ENCODE results near the gene EIPR1.

The EIPR1 gene

GRCh38 chr2:3243804-3244203 lies 133.8 kb downstream of the EIPR1 start:
- H4K8ac ChIP-seq (ENCODE audit: low read depth, low read length): no peak overlapping the region
- no CpG with 5 or more reads among the region's 6 CpGs for WGBS (ENCODE audit: extremely low coverage, insufficient coverage, low lambda C conversion rate)

GRCh38 chr2:3242747-3243369 lies 134.8 kb downstream of the EIPR1 start:
- no peak overlapping the region for H3K18ac ChIP-seq (ENCODE audit: low read length)
- no peak overlapping the region for H3K56ac ChIP-seq (ENCODE audit: low read length)
- H3K27ac ChIP-seq (ENCODE audit: low read depth, low read length): no peak overlapping the region
- peaks cover 2% of the 10 kb centered on the region for H3K4me1 ChIP-seq (ENCODE audit: control insufficient read depth, low read depth, low read length)
- no peak overlapping the region for H3K4ac ChIP-seq (ENCODE audit: low read depth, low read length)
- H3K27me3 ChIP-seq (ENCODE audit: insufficient read depth, low read length, poor library complexity): no peaks in the 10 kb centered on the region
- H2AK5ac ChIP-seq (ENCODE audit: low read length): no peak overlapping the region
- no peak overlapping the region for H3K9ac ChIP-seq (ENCODE audit: low read length)
- no peak overlapping the region for H4K8ac ChIP-seq (ENCODE audit: low read depth, low read length)
- H4K5ac ChIP-seq (ENCODE audit: low read length): no peak overlapping the region
- no CpG with 5 or more reads among the region's 9 CpGs for WGBS (ENCODE audit: extremely low coverage, insufficient coverage, low lambda C conversion rate)
- H2BK5ac ChIP-seq (ENCODE audit: low read length): no peak overlapping the region
- no peak for DNase-seq
- no peak overlapping the region for H3K23ac ChIP-seq (ENCODE audit: low read length)
- no peaks in the 10 kb centered on the region for H3K79me1 ChIP-seq (ENCODE audit: low read length)
- no peak overlapping the region for H3K4me2 ChIP-seq (ENCODE audit: low read length)
- H3K36me3 ChIP-seq (ENCODE audit: control insufficient read depth, insufficient read depth, low read length): no peaks in the 10 kb centered on the region
- no peak overlapping the region for H3K4me3 ChIP-seq (ENCODE audit: low read length)
- H2BK120ac ChIP-seq (ENCODE audit: low read depth, low read length): no peak overlapping the region
- H2BK15ac ChIP-seq (replicated peaks; ENCODE audit: low read depth): no peak overlapping the region
- H3K79me2 ChIP-seq (ENCODE audit: control insufficient read depth, insufficient read depth, low read length): no peaks in the 10 kb centered on the region

More at GRCh38 chr2:3243804-3244203, 133.8 kb downstream of the EIPR1 start:
- H3K4me1 ChIP-seq (ENCODE audit: control insufficient read depth, low read depth, low read length): peaks cover 2% of the 10 kb centered on the region
- H3K27ac ChIP-seq (ENCODE audit: low read depth, low read length): no peak overlapping the region
- no peak overlapping the region for H2BK120ac ChIP-seq (ENCODE audit: low read depth, low read length)
- no peaks in the 10 kb centered on the region for H3K36me3 ChIP-seq (ENCODE audit: control insufficient read depth, insufficient read depth, low read length)
- no peaks in the 10 kb centered on the region for H3K27me3 ChIP-seq (ENCODE audit: insufficient read depth, low read length, poor library complexity)
- H3K4ac ChIP-seq (ENCODE audit: low read depth, low read length): no peak overlapping the region
- no peak overlapping the region for H2BK5ac ChIP-seq (ENCODE audit: low read length)
- DNase-seq: no peak
- no peak overlapping the region for H3K9ac ChIP-seq (ENCODE audit: low read length)
- no peak overlapping the region for H3K4me3 ChIP-seq (ENCODE audit: low read length)
- no peak overlapping the region for H3K56ac ChIP-seq (ENCODE audit: low read length)
- no peak overlapping the region for H2BK15ac ChIP-seq (replicated peaks; ENCODE audit: low read depth)
- no peak overlapping the region for H3K4me2 ChIP-seq (ENCODE audit: low read length)
- no peak overlapping the region for H2AK5ac ChIP-seq (ENCODE audit: low read length)
- no peak overlapping the region for H3K18ac ChIP-seq (ENCODE audit: low read length)
- no peaks in the 10 kb centered on the region for H3K79me2 ChIP-seq (ENCODE audit: control insufficient read depth, insufficient read depth, low read length)
- no peak overlapping the region for H3K23ac ChIP-seq (ENCODE audit: low read length)
- no peaks in the 10 kb centered on the region for H3K79me1 ChIP-seq (ENCODE audit: low read length)
- H4K5ac ChIP-seq (ENCODE audit: low read length): no peak overlapping the region

DNA sequence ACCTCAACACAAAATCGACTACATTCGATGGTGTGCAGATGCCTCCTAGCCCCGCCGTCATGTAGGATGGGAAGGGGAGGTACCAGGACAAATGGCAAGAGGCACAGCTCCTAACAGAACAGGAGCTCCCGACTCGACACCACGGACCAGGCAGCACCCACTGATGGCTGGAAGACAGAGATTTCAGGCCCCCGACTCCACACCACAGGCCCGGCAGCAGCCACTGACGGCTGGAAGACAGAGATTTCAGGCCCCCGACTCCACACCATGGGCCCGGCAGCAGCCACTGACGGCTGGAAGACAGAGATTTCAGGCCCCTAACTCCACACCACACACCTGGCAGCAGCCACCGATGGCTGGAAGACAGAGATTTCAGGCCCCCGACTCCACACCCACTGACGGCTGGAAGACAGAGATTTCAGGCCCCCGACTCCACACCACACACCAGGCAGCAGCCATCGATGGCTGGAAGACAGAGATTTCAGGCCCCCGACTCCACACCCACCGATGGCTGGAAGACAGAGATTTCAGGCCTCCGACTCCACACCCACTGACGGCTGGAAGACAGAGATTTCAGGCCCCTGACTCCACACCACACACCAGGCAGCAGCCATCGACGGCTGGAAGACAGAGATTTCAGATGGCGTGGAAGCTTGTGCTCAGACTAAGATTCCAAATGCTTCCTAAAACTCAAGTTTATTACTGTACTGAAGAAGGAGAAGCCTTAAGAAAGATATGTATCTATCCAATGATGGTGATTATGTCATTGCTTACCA lies 135.5 kb downstream of the EIPR1 start:
- H3K79me1 ChIP-seq (ENCODE audit: low read length): no peaks in the 10 kb centered on the region
- H3K4me2 ChIP-seq (ENCODE audit: low read length): no peak overlapping the region
- H3K4me3 ChIP-seq (ENCODE audit: low read length): no peak overlapping the region
- no peak overlapping the region for H3K27ac ChIP-seq (ENCODE audit: low read depth, low read length)
- H3K23ac ChIP-seq (ENCODE audit: low read length): no peak overlapping the region
- H2BK5ac ChIP-seq (ENCODE audit: low read length): no peak overlapping the region
- H3K18ac ChIP-seq (ENCODE audit: low read length): no peak overlapping the region
- no peak for DNase-seq
- H2BK120ac ChIP-seq (ENCODE audit: low read depth, low read length): no peak overlapping the region
- H3K27me3 ChIP-seq (ENCODE audit: insufficient read depth, low read length, poor library complexity): no peaks in the 10 kb centered on the region
- no peak overlapping the region for H3K9ac ChIP-seq (ENCODE audit: low read length)
- no CpG with 5 or more reads among the region's 25 CpGs for WGBS (ENCODE audit: extremely low coverage, insufficient coverage, low lambda C conversion rate)
- H2AK5ac ChIP-seq (ENCODE audit: low read length): no peak overlapping the region
- H4K5ac ChIP-seq (ENCODE audit: low read length): no peak overlapping the region
- H2BK15ac ChIP-seq (replicated peaks; ENCODE audit: low read depth): no peak overlapping the region
- H3K4me1 ChIP-seq (ENCODE audit: control insufficient read depth, low read depth, low read length): peaks cover 2% of the 10 kb centered on the region
- no peak overlapping the region for H3K4ac ChIP-seq (ENCODE audit: low read depth, low read length)
- no peak overlapping the region for H4K8ac ChIP-seq (ENCODE audit: low read depth, low read length)
- no peak overlapping the region for H3K56ac ChIP-seq (ENCODE audit: low read length)
- no peaks in the 10 kb centered on the region for H3K79me2 ChIP-seq (ENCODE audit: control insufficient read depth, insufficient read depth, low read length)
- H3K36me3 ChIP-seq (ENCODE audit: control insufficient read depth, insufficient read depth, low read length): no peaks in the 10 kb centered on the region

DNA sequence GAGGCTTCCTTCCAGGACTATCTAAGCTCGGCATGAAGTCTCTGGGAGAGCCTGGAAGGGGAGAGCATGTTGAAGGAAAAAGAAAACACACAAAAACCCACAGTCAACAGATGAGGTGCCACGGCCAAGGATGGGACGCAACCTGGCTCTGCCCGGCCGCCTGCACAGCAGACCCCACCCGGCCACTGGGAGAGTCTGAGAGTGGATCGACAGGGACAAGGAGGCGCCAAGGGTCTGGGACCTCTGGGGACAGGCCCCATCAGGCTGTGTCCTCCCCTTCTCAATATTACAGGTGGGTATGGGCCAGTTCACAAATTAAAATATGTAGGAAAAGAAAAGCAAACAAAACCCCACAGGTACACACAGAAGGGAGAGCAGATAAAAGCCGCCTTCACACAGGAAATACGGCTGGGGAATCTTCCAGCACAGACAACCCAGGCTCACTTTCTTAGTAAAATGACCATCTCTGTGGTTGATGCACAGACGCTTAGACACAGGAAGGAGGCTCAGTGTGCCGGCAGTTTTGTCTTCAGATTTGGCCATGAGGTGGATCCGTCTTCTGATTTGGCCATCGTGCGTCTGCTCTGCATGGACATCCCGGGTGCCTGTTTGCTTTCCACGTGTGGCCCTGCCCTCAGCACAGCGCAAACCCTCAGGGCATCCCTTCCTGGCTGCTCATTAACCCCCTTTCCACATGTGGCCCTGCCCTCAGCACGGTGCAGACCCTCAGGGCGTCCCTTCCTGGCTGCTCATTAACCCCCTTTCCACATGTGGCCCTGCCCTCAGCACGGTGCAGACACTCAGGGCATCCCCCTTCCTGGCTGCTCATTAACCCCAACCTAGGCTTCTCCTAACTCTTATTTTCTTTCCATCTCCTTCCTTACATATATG lies 138.4 kb downstream of the EIPR1 start:
- no CpG with 5 or more reads among the region's 21 CpGs for WGBS (ENCODE audit: extremely low coverage, insufficient coverage, low lambda C conversion rate)

DNA sequence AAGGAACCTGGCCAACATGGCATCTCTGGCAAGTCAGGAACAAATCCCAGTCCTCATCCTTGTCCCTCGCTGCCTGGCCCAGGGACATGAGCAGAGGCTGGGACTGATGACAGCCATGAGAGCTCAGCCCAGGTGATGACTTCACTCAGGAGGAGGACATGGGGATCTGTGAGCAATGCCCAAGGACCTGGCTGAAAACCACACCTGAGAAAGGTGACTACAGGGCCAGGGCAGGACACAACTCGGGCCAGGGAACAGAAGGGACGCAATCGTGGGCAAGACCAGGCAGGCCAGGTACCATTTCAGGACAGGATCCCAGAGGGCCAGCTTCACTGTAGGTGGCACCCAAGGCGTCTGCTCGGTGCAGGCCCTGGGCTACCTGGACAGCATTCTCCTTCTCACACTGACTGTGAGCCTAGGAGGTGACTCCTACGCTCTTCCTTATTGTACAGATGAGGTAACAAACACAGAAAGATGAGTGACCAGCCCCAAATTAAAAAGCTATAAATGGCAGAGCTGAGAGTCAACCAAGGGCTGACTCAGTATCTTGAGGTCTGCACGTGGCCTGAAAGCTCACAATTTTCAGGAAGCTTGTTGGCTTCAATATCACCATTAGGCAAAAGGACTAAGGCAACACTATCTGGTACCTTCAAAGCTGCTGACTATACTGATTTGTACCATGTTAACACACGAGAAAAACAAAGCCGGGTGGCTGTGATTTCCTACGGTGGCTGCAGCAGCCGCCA lies 141.1 kb downstream of the EIPR1 start:
- Histone ChIP-seq H2BK15ac (replicated peaks; ENCODE audit: low read depth) (no peak overlapping the region), H3K4me3 (ENCODE audit: low read length) (no peak overlapping the region), H3K4me2 (ENCODE audit: low read length) (no peak overlapping the region), H3K4me1 (ENCODE audit: control insufficient read depth, low read depth, low read length) (no peaks in the 10 kb centered on the region), H3K56ac (ENCODE audit: low read length) (no peak overlapping the region), H3K36me3 (ENCODE audit: control insufficient read depth, insufficient read depth, low read length) (no peaks in the 10 kb centered on the region), H2AK5ac (ENCODE audit: low read length) (no peak overlapping the region), H3K4ac (ENCODE audit: low read depth, low read length) (no peak overlapping the region), H2BK5ac (ENCODE audit: low read length) (no peak overlapping the region), H4K8ac (ENCODE audit: low read depth, low read length) (no peak overlapping the region), H3K27me3 (ENCODE audit: insufficient read depth, low read length, poor library complexity) (no peaks in the 10 kb centered on the region), H4K5ac (ENCODE audit: low read length) (no peak overlapping the region), H2BK120ac (ENCODE audit: low read depth, low read length) (no peak overlapping the region), H3K9ac (ENCODE audit: low read length) (no peak overlapping the region), H3K79me1 (ENCODE audit: low read length) (no peaks in the 10 kb centered on the region), H3K79me2 (ENCODE audit: control insufficient read depth, insufficient read depth, low read length) (no peaks in the 10 kb centered on the region), H3K18ac (ENCODE audit: low read length) (no peak overlapping the region), H3K23ac (ENCODE audit: low read length) (no peak overlapping the region), H3K27ac (ENCODE audit: low read depth, low read length) (no peak overlapping the region)
- WGBS (ENCODE audit: extremely low coverage, insufficient coverage, low lambda C conversion rate): no CpG with 5 or more reads among the region's 12 CpGs
- DNase-seq: no peak

More for the DNA sequence above, 138.4 kb downstream of the EIPR1 start:
- Histone ChIP-seq H4K5ac (ENCODE audit: low read length) (no peak overlapping the region), H2BK120ac (ENCODE audit: low read depth, low read length) (no peak overlapping the region), H3K27ac (ENCODE audit: low read depth, low read length) (no peak overlapping the region), H3K27me3 (ENCODE audit: insufficient read depth, low read length, poor library complexity) (no peaks in the 10 kb centered on the region), H2BK15ac (replicated peaks; ENCODE audit: low read depth) (no peak overlapping the region), H3K9ac (ENCODE audit: low read length) (no peak overlapping the region), H4K8ac (ENCODE audit: low read depth, low read length) (no peak overlapping the region), H3K4me2 (ENCODE audit: low read length) (no peak overlapping the region), H3K4me1 (ENCODE audit: control insufficient read depth, low read depth, low read length) (no peaks in the 10 kb centered on the region), H3K18ac (ENCODE audit: low read length) (no peak overlapping the region), H3K4ac (ENCODE audit: low read depth, low read length) (no peak overlapping the region), H2BK5ac (ENCODE audit: low read length) (no peak overlapping the region), H3K79me2 (ENCODE audit: control insufficient read depth, insufficient read depth, low read length) (no peaks in the 10 kb centered on the region), H3K4me3 (ENCODE audit: low read length) (no peak overlapping the region), H3K36me3 (ENCODE audit: control insufficient read depth, insufficient read depth, low read length) (no peaks in the 10 kb centered on the region), H3K79me1 (ENCODE audit: low read length) (no peaks in the 10 kb centered on the region), H3K23ac (ENCODE audit: low read length) (no peak overlapping the region), H3K56ac (ENCODE audit: low read length) (no peak overlapping the region), H2AK5ac (ENCODE audit: low read length) (no peak overlapping the region)
- no peak for DNase-seq

Data from mesendoderm (in vitro differentiated cells).